Activated B cell treated with CpG ODN at 0.5 μM for 24 hours (primary cell): ENCODE results near the gene OXLD1. TPM values are rescaled to one million over a fixed set of nuclear protein-coding genes. Genes with fewer than 3 reads are reported as not detected.

ENCODE experiments used
- ATAC-seq: fragments of 200-7000 bp; cut with Tn5 transposase; one replicate; pipeline ENCODE4 v1.10.0; 2021; ENCODE audit warnings: low read depth, mild to moderate bottlenecking, moderate library complexity
- CTCF ChIA-PET: fragments of 350-600 bp; sonication (Branson Sonifier 250); formaldehyde crosslinking; loops from one replicate; lab custom pipeline; 2021; ENCODE audit warnings: antibody characterized with exemption; lab: Charles Lee
- POLR2A ChIA-PET: fragments of 350-600 bp; sonication (Branson Sonifier 250); formaldehyde crosslinking; loops from one replicate; lab custom pipeline; 2021; ENCODE audit warnings: antibody characterized with exemption; lab: Charles Lee
- DNase-seq: peaks from one replicate; pipeline ENCODE4 v3.0.0; 2022
- H3K27ac Mint-ChIP-seq: one replicate; pipeline ENCODE4 v1.8.0; 2020; ENCODE audit warnings: mixed read lengths
- H3K27me3 Mint-ChIP-seq: one replicate; pipeline ENCODE4 v1.8.0; 2021; ENCODE audit warnings: mixed read lengths
- H3K36me3 Mint-ChIP-seq: one replicate; pipeline ENCODE4 v1.8.0; 2021; ENCODE audit warnings: low read depth, mixed read lengths
- H3K4me1 Mint-ChIP-seq: one replicate; pipeline ENCODE4 v1.8.0; 2021; ENCODE audit warnings: mixed read lengths
- H3K4me3 Mint-ChIP-seq: one replicate; pipeline ENCODE4 v1.8.0; 2020; ENCODE audit warnings: mild to moderate bottlenecking, mixed read lengths
- H3K9me3 Mint-ChIP-seq: one replicate; pipeline ENCODE4 v1.8.0; 2020; ENCODE audit warnings: mixed read lengths
- intact Hi-C: fragments of 100-400 bp; cut with micrococcal nuclease; formaldehyde crosslinking; loops from one replicate; pipeline ENCODE4 v1.15.1; 2024
- total RNA-seq: library from RNA; stranded (reverse); gene quantifications from 2 replicates; pipeline ENCODE4 v1.2.3, GENCODE V29; 2022
- TF ChIP-seq, protein P1 (sequence below): fragments of 200-600 bp; IDR thresholded peaks from one replicate; pipeline ENCODE4 v1.8.0; 2022; ENCODE audit warnings: antibody characterized with exemption, mild to moderate bottlenecking

Gene OXLD1
- total RNA-seq, 1 donor from 2014 or later, result 37.3 TPM

DNA sequence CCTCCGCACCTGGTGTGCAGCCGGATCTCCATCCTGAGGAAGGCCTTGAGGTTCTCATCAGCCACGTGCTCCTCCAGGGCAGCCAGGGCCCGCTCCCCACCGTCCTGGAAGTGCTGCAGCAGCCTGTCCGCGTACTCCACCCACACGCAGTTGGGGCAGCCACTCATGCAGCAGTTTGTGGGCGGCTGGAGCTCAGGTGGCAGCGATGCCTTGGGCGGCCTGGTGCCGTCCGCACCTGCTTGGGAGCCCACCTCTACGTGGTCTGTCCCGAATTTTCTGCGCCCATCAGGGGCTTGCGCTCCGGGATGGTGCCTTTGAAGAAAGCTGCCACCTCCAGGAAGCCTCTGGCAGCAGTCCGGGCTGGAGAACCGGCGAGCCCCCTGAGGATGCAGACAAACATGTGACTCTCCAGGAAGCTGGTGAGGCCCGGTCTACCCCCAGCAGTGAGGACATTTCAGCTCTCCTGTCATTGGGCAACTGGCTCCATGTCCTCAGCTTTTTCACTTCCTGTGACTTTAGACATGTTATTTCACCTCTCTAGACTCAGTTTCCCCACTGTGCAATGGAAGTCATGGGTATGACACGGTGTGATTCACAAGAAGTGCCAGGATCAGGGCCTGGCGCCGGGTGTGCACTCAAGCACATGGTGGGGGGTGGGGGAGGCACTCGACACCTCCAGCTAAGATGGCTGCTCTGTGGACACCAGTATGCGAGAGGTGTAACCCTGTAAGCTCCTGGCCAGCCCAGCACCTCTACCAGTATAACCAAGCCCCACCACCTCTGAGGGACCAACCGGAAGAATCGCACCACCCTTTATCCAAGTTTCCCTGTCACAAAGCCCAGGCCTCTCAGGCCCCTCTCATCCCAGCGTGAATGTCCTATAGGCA lies 957 bp downstream of the OXLD1 start:
- ATAC-seq, result peak; percentile 8
- Mint-ChIP-seq H3K4me1 (peaks cover 28% of the 10 kb centered on the region), H3K27ac (peak overlapping the region; percentile 82), H3K36me3 (peaks cover 31% of the 10 kb centered on the region), H3K4me3 (peak overlapping the region; percentile 91), H3K27me3 (no peaks in the 10 kb centered on the region), H3K9me3 (no peaks in the 10 kb centered on the region)
- no peak for DNase-seq
- POLR2A ChIA-PET, result interaction anchor here (0.6 to 2.2 kb wide), 6 partner anchors 12 to 929 kb away, joined by 4 to 26 read pairs (median 8); partner anchors contain the start of genes ARL16, HGS, MRPL12 and NPLOC4
- TF ChIP-seq, protein P1, sequence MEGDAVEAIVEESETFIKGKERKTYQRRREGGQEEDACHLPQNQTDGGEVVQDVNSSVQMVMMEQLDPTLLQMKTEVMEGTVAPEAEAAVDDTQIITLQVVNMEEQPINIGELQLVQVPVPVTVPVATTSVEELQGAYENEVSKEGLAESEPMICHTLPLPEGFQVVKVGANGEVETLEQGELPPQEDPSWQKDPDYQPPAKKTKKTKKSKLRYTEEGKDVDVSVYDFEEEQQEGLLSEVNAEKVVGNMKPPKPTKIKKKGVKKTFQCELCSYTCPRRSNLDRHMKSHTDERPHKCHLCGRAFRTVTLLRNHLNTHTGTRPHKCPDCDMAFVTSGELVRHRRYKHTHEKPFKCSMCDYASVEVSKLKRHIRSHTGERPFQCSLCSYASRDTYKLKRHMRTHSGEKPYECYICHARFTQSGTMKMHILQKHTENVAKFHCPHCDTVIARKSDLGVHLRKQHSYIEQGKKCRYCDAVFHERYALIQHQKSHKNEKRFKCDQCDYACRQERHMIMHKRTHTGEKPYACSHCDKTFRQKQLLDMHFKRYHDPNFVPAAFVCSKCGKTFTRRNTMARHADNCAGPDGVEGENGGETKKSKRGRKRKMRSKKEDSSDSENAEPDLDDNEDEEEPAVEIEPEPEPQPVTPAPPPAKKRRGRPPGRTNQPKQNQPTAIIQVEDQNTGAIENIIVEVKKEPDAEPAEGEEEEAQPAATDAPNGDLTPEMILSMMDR, result no peak
- CTCF ChIA-PET, result interaction anchor here (0.8 kb wide), 1 partner anchor 10 kb away, joined by 4 read pairs; no protein-coding TSS in a partner anchor
- intact Hi-C loops, result loop anchor here (1.0 to 2.0 kb wide), 4 partner anchors 18 to 195 kb away; partner anchors contain the start of genes ARL16, MRPL12, NPLOC4 and P4HB

GRCh38 chr17:81664051-81664470 lies 2.3 kb downstream of the OXLD1 start:
- H3K9me3 Mint-ChIP-seq, result no peaks in the 10 kb centered on the region
- POLR2A ChIA-PET, result interaction anchor here (0.6 to 0.7 kb wide), 3 partner anchors 30 to 62 kb away, joined by 3 to 4 read pairs (median 3); no protein-coding TSS in a partner anchor
- intact Hi-C loops, result no loop called here
- ATAC-seq (no peak), DNase-seq (no peak)
- TF ChIP-seq, protein P1, result no peak
- H3K27ac Mint-ChIP-seq, result no peak overlapping the region
- H3K4me1 Mint-ChIP-seq, result peaks cover 28% of the 10 kb centered on the region
- peaks cover 20% of the 10 kb centered on the region for H3K36me3 Mint-ChIP-seq
- CTCF ChIA-PET, result no interaction called here
- H3K27me3 Mint-ChIP-seq, result no peaks in the 10 kb centered on the region
- H3K4me3 Mint-ChIP-seq, result no peak overlapping the region

- TF ChIP-seq, protein P1, result no peak
- Mint-ChIP-seq H3K9me3 (no peaks in the 10 kb centered on the region), H3K27me3 (no peaks in the 10 kb centered on the region), H3K27ac (no peak overlapping the region), H3K4me1 (peaks cover 14% of the 10 kb centered on the region), H3K36me3 (peaks cover 7% of the 10 kb centered on the region), H3K4me3 (no peak overlapping the region)
- POLR2A ChIA-PET, result no interaction called here
- CTCF ChIA-PET, result no interaction called here
- intact Hi-C loops, result no loop called here
- DNase-seq (no peak), ATAC-seq (no peak)
Measured at GRCh38 chr17:81662002-81662401, 4.4 kb downstream of the OXLD1 start.

DNA sequence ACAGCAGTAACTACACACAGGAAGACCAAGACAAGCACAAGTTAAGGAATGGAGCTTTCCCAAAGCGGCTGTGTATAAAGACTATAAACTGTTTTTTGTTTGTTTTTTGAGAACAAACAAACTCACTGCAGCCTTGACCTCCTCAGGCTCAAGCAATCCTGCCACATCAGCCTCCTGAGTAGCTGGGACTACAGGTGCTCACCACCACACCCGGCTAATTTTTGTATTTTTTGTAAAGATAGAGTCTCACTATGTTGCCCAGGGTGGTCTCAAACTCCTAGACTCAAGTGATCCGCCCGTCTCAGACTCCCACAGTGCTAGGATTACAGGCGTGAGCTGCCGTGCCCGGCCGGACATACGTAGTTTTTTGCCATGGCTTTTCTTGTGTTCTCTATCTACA lies 6.0 kb downstream of the OXLD1 start:
- Mint-ChIP-seq H3K36me3 (peaks cover 3% of the 10 kb centered on the region), H3K4me1 (peaks cover 5% of the 10 kb centered on the region), H3K4me3 (no peak overlapping the region), H3K27me3 (no peaks in the 10 kb centered on the region), H3K27ac (no peak overlapping the region), H3K9me3 (no peaks in the 10 kb centered on the region)
- POLR2A ChIA-PET, result no interaction called here
- DNase-seq, result no peak
- CTCF ChIA-PET, result no interaction called here
- ATAC-seq, result no peak
- TF ChIP-seq, protein P1, result no peak
- intact Hi-C loops, result no loop called here

GRCh38 chr17:81659038-81659437 lies 7.4 kb downstream of the OXLD1 start:
- ATAC-seq (no peak), DNase-seq (no peak)
- ChIA-PET CTCF (no interaction called here), POLR2A (interaction anchor here (0.6 kb wide), 1 partner anchor 12 kb away, joined by 8 read pairs; no protein-coding TSS in a partner anchor)
- H3K27me3 Mint-ChIP-seq, result no peaks in the 10 kb centered on the region
- no peaks in the 10 kb centered on the region for H3K36me3 Mint-ChIP-seq
- H3K27ac Mint-ChIP-seq, result no peak overlapping the region
- peaks cover 3% of the 10 kb centered on the region for H3K4me1 Mint-ChIP-seq
- TF ChIP-seq, protein P1, result no peak
- intact Hi-C loops, result no loop called here
- H3K9me3 Mint-ChIP-seq, result no peaks in the 10 kb centered on the region
- no peak overlapping the region for H3K4me3 Mint-ChIP-seq
